Spleen (tissue), 7 donors: ENCODE measurements around the gene PLXNC1.

Experiments used
- POLR2A ChIP-seq, 3 donors: fragments of 450-650 bp; IDR thresholded peaks; one replicate each; pipeline ENCODE4 v1.5.1; 2017; ENCODE audit warnings: antibody characterized with exemption in 3 of 3, mild to moderate bottlenecking in 1 of 3
- POLR2AphosphoS5 ChIP-seq, 3 donors: sonication (generic); formaldehyde crosslinking; IDR thresholded peaks; one replicate each; pipeline ENCODE4 v1.5.1; 2017; ENCODE audit warnings: antibody characterized with exemption in 3 of 3
- TF ChIP-seq, protein P1 (sequence below), 11 experiments: fragments of 200-600 bp in 7 of 11; fragments of 450-650 bp in 4 of 11; sonication (generic) in 4 of 11; IDR thresholded peaks in 8 of 11; conservative IDR thresholded peaks in 3 of 11; 1 replicate in 7 of 11; 2 replicates in 4 of 11; pipeline versions ENCODE4 v1.4.0 to v1.8.0; 2016 to 2021; ENCODE audit warnings: antibody characterized with exemption in 11 of 11, inconsistent platforms in 4 of 11, mild to moderate bottlenecking in 1 of 11
- donor health status: DM: no; HTN: no; CAD: no; lungs with moderate emphysema.
- donor health status: DM: no; HTN: no; CAD: no.
- donor health status: DM: no; HTN: no; CAD: no.

DNA sequence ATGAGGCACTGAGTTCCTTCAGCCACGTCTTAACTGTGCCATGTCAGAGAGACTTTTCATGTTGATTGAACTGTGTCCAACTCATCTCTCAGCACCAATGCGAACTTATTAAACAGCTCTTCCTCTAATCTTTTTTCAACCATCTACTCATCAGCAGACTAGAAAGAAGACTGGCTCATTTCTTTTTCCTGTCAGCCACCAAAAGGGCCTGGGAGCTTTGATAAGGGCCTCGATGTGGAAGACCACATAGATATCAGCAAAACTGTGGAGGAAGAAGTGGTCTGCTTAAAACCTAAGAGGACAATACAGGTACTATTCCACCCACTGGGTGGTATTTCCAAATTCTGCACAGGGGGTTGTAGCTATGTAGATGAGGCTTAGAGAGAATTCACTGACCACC, 3.6 kb upstream of the PLXNC1 start:
- no peak for TF ChIP-seq POLR2AphosphoS5 (IDR thresholded peaks at IDR 0.05)
- TF ChIP-seq, protein P1, sequence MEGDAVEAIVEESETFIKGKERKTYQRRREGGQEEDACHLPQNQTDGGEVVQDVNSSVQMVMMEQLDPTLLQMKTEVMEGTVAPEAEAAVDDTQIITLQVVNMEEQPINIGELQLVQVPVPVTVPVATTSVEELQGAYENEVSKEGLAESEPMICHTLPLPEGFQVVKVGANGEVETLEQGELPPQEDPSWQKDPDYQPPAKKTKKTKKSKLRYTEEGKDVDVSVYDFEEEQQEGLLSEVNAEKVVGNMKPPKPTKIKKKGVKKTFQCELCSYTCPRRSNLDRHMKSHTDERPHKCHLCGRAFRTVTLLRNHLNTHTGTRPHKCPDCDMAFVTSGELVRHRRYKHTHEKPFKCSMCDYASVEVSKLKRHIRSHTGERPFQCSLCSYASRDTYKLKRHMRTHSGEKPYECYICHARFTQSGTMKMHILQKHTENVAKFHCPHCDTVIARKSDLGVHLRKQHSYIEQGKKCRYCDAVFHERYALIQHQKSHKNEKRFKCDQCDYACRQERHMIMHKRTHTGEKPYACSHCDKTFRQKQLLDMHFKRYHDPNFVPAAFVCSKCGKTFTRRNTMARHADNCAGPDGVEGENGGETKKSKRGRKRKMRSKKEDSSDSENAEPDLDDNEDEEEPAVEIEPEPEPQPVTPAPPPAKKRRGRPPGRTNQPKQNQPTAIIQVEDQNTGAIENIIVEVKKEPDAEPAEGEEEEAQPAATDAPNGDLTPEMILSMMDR (IDR thresholded peaks at IDR 0.05 in 8 of 11, conservative IDR thresholded peaks at IDR 0.05 in 3 of 11): no peak
- TF ChIP-seq POLR2A (IDR thresholded peaks at IDR 0.05): no peak
